GM12873 (cell line): ENCODE results near the gene LGALS7B.

ENCODE experiments used
- CTCF ChIP-seq: IDR thresholded peaks from 2 replicates; pipeline ENCODE4 v1.5.1; 2012; ENCODE audit warnings: low read depth, mild to moderate bottlenecking, moderate library complexity, low read length, control low read depth; ENCODE audit not compliant: insufficient read depth; ENCODE audit errors: missing control alignments

Gene LGALS7B

DNA sequence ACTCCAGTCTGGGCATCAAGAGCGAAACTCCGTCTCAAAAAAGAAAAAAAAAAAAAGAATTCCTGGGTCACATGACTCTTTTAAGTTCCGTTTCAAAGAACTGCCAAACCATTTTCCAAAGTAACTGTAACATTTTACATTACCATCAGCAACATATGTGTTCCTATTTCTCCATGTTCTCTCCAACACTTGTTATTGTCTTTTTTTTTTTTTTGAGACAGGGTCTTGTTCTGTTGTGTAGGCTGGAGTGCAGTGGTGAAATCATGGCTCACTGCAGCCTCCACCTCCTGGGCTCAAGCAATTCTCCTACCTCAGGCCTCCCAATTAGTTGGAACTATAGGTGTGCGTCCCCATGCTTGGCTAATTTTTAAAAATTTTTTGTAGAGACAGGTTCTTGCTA is 6.5 kb downstream of the LGALS7B start:
- no peak for TF ChIP-seq CTCF

- no peak for TF ChIP-seq CTCF
Measured at GRCh38 chr19:38796154-38796553, 7.2 kb downstream of the LGALS7B start.

- TF ChIP-seq CTCF = no peak
Measured at GRCh38 chr19:38799104-38799503, 10.1 kb downstream of the LGALS7B start.

DNA sequence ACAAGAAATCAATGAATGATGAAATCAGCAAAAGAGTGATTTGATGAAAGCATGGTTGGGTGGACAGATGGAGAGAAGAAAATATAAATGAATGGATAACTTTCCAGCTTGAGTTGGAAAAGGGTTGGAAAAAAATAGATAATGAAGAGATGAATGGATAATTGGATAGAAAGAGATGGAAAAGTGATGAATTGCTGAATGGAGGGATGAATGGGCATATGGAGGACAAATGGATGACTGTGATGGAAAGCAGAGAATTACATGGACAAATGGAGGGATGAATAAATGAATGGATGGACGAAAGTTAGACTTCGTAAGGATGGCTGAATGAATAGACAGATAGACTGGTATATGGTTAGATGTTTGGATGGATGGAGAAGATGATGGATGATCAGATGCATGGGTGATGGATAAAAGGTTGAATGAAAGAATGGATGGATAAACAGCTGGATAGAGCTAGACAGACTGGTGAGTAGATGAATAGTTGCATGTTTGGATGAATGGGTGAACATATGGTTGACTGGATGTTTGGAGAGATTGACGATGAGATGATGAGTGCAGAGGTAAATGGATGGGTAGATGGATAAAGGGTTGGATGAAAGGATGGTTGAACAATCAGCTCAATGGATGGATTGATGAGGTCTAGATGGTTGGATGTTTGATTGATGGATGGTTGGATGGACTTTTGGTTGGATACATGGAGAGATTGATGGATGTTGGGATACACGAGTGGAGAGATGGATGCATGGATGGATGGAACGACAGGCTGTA is 11.8 kb downstream of the LGALS7B start:
- no peak for TF ChIP-seq CTCF

GRCh38 chr19:38801359-38802095 is 12.5 kb downstream of the LGALS7B start:
- no peak for TF ChIP-seq CTCF

DNA sequence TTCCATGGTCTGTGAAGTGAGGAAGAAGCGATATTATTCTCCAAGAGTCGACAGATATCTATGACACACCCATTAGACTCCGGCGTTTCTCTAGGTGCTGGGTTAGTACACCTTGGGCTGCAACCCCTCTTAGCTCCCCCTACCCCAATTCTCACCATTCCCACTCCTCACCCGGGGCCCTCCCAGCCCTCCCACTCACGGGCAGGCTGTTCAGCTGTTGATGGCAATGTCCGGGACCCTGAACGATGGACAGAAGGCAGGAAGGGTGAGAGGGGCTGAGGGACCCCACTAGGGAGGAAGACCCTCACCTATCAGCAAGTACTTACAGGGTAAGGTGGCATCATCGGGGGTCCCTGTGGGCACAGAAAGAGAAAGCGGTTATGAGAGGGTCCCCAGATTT is 14.5 kb downstream of the LGALS7B start:
- TF ChIP-seq CTCF = no peak

GRCh38 chr19:38805180-38805579 is 16.2 kb downstream of the LGALS7B start:
- no peak for TF ChIP-seq CTCF
